ENCODE results near the gene REN. TPM values are rescaled to one million over a fixed set of nuclear protein-coding genes. Genes with fewer than 3 reads are reported as not detected.

REN gene
- total RNA-seq, 1 experiment from 2014 or later = not detected

- Histone ChIP-seq H3K4me2 (ENCODE audit: insufficient read depth, insufficient read length, low read length) (no peak overlapping the region), H4K8ac (replicated peaks; ENCODE audit: insufficient read length, low read depth, low read length) (no peak overlapping the region), H2BK120ac (ENCODE audit: low read depth, low read length, poor library complexity, severe bottlenecking) (no peak overlapping the region), H3K23me2 (ENCODE audit: insufficient read length, low read depth, low read length, poor library complexity, severe bottlenecking) (no peaks in the 10 kb centered on the region), H2AK5ac (ENCODE audit: insufficient read length, low read length) (no peak overlapping the region), H3K9ac (ENCODE audit: extremely low read depth, insufficient read length, low read length) (no peak overlapping the region), H3K27me3 (ENCODE audit: insufficient read depth, low read length) (no peaks in the 10 kb centered on the region), H3T11ph (ENCODE audit: low read length) (no peak overlapping the region), H3K79me2 (ENCODE audit: insufficient read depth, low read length) (no peaks in the 10 kb centered on the region), H2BK15ac (ENCODE audit: low read depth, low read length) (no peak overlapping the region), H2BK5ac (ENCODE audit: insufficient read length, low read length) (no peak overlapping the region), H4K20me1 (ENCODE audit: control insufficient read depth, insufficient read depth, insufficient read length) (no peaks in the 10 kb centered on the region), H2BK20ac (ENCODE audit: low read depth, low read length, poor library complexity, severe bottlenecking) (no peak overlapping the region), H3K23ac (ENCODE audit: insufficient read length, low read depth, low read length) (no peak overlapping the region), H3K18ac (ENCODE audit: insufficient read length, low read depth, low read length) (no peak overlapping the region), H3K14ac (ENCODE audit: insufficient read depth, low read length) (no peak overlapping the region), H2BK12ac (ENCODE audit: insufficient read length, low read depth, low read length) (no peak overlapping the region), H3K4ac (ENCODE audit: low read depth, low read length) (no peak overlapping the region), H3K27ac (ENCODE audit: insufficient read length, low read depth, low read length) (no peak overlapping the region), H4K91ac (ENCODE audit: insufficient read length, low read depth, low read length) (no peak overlapping the region), H3K56ac (ENCODE audit: insufficient read length, low read depth, low read length) (no peak overlapping the region), H2AFZ (ENCODE audit: low read length) (no peak overlapping the region), H3K9me3 (ENCODE audit: control insufficient read depth, low read depth, low read length) (peaks cover 21% of the 10 kb centered on the region), H3K4me1 (ENCODE audit: insufficient read depth, low read length) (no peaks in the 10 kb centered on the region), H4K5ac (ENCODE audit: insufficient read length, low read depth, low read length) (no peak overlapping the region), H3K79me1 (ENCODE audit: insufficient read depth, low read depth, low read length, poor library complexity, severe bottlenecking) (no peaks in the 10 kb centered on the region)
- Mint-ChIP-seq H3K36me3 (ENCODE audit: insufficient read depth in 1 of 3, low read depth in 3 of 3) (peaks cover 0 to 17% (median 8%) of the 10 kb centered on the region in 3 experiments; a peak in 5 of 7 replicates), H3K27ac (no peak overlapping the region), H3K9me3 (peaks cover 32 to 37% of the 10 kb centered on the region in 2 experiments), H3K4me3 (no peak overlapping the region), H3K27me3 (ENCODE audit: low read depth) (peaks cover 23% of the 10 kb centered on the region), H3K4me1 (no peaks in the 10 kb centered on the region)
- no peak for DNase-seq
- no peak for TF ChIP-seq CTCF (conservative IDR thresholded peaks at IDR 0.05)
- no CpG with 5 or more reads among the region's 5 CpGs for WGBS (ENCODE audit: extremely low coverage, insufficient read length, low lambda C conversion rate)
These were observed 1.6 kb upstream of the REN start for GRCh38 chr1:204167730-204168129.

Data from H9 (cell line).